K562 treated with DMSO at 1 percent for 24 hours (cell line): ENCODE measurements around the gene PXT1. TPM values are rescaled to one million over a fixed set of nuclear protein-coding genes. Genes with fewer than 3 reads are reported as not detected.

Experiments used
- total RNA-seq: library from RNA; unstranded; fragments of 300-600 nt; gene quantifications from 2 replicates; pipeline ENCODE4 v1.2.3, GENCODE V29; 2022; ENCODE audit warnings: low read depth; ENCODE audit not compliant: insufficient read depth

The PXT1 gene, protein sequence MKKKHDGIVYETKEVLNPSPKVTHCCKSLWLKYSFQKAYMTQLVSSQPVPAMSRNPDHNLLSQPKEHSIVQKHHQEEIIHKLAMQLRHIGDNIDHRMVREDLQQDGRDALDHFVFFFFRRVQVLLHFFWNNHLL
- not detected in 2 replicates for total RNA-seq

DNA sequence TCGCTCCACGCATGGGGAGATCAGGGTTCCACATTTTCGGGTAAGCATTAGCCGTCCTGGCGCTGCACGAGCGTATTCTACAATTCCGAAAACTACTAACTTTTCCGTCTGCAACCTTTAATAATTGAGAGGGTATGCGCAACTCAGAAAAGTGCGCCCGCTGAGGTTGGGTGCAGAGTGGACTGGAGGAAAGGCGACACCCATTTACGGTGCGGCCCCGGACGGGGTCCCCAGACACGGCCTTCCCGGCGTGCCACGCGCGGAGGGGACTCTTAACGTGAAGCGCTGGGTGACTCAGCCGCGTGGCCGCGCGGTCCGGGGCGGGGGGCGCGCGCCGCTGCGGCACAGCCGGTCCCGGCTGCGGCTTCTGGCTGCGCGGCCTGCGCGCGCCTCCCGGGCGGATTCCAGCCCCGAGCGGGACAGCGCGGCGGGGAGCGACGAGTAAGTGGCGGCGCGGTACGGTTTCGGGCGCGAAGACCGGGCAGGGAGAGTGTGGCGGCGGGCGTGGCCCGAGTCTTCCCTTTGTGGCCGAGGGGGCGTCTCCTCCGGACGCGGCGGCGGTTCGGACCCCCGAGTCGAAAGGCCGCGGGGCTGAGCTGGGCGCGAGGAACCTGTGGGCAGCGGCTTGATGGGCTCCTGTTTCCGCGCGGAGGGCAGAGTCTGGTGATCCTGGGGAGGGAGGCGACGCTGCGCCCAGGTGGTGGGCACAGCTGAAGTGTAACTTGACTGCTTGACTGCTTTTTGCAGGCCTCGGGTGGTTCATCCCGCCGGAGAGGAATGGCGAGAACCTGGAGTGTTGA, at the start of gene PXT1, which contains the start of gene KCTD20:
Gene PXT1, minus strand, starts transcription at position 184 of the 800 bp plus-strand sequence. CDS start 16,772 bp downstream, outside the sequence.
Gene KCTD20, plus strand, starts transcription at position 330 of the 800 bp plus-strand sequence. CDS start 27,098 bp downstream, outside the sequence.

DNA sequence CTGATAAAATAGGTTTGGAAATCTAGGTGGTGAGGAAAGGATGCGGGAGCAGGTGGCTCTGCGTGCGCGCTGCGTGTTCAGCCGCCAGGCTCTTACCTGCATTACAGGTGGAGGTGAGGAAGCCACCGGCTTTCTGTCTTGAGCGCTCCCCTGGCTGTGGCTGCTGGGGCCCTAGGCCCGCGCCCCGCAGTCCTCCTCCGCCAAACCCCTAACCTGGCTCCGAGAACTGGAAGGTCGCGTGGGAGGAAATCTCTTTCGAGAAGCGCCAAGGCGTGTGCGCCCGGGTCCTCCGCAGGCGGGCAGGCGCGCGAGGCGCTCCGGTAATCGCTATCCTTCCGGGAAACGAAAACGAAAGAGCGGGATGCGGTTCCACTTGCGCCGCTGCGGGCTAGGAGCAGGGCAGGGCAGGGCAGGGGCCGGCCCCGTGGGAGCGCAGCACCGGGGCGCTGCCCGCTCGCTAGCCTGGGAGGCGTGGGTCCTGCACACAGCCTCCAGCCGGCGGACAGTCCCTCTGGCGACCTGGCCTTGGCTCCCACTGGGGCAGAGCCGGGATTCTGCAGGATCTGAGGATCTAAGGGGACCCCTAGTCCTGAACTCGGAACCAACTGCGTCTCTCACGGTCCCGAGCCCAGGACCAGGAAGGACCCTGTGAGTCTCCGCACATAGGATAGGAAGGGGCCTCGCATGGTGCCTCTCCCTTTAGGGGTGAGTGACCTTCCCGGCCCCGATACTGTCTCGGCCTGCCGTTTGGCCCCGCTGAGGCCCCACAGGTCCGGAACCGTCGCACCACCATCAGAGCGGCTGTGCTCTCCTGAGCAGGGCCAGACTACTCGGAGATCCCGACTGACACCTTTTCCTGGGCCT, 55.0 kb downstream of the PXT1 start, which contains the start of gene ETV7:
Gene ETV7, minus strand, starts transcription at position 230 of the 864 bp plus-strand sequence. Its CDS starts 128 bp downstream, at position 102.

Other genes with a start within 250 kb of the PXT1 start
- gene BRPF3, start 246.1 kb downstream of the PXT1 start, total RNA-seq, result 29.8 and 30.8 TPM in 2 replicates
- gene PNPLA1, start 172.8 kb downstream of the PXT1 start, total RNA-seq, result 0.58 and 0.80 TPM in 2 replicates
- gene BNIP5, start 106.0 kb downstream of the PXT1 start, total RNA-seq, result not detected in 2 replicates
- 1.4 TPM in 1 of 2 replicates, not detected in the other for gene ETV7, start 55.2 kb downstream of the PXT1 start, total RNA-seq
- gene KCTD20, start 146 bp upstream of the PXT1 start, total RNA-seq, result 44.4 and 49.5 TPM in 2 replicates
- 18.6 and 21.5 TPM in 2 replicates for gene STK38, start 104.6 kb upstream of the PXT1 start, total RNA-seq
- gene SRSF3, start 151.5 kb upstream of the PXT1 start, total RNA-seq, result 194 and 199 TPM in 2 replicates
- 29.7 and 30.4 TPM in 2 replicates for gene CDKN1A, start 235.9 kb upstream of the PXT1 start, total RNA-seq